GM23248 (cell line): ENCODE data around the gene PLEKHD1. TPM values are rescaled to one million over a fixed set of nuclear protein-coding genes. Genes with fewer than 3 reads are reported as not detected.

ENCODE experiments used
- DNase-seq: peaks from one replicate; pipeline ENCODE4 v3.0.0-alpha.2; 2015
- H2AFZ ChIP-seq: fragments of 200-600 bp; sonication (generic); 2 replicates; pipeline ENCODE4 v1.6.1; 2016; ENCODE audit warnings: antibody characterized with exemption
- H3F3A ChIP-seq: fragments of 200-600 bp; sonication (generic); 2 replicates; pipeline ENCODE4 v1.6.1; 2016; ENCODE audit warnings: mild to moderate bottlenecking, antibody characterized with exemption, mixed run types; ENCODE audit not compliant: insufficient read depth
- H3K27ac ChIP-seq: fragments of 200-600 bp; sonication (generic); 2 replicates; pipeline ENCODE4 v1.5.1; 2016; ENCODE audit warnings: mild to moderate bottlenecking
- H3K27me3 ChIP-seq: fragments of 200-600 bp; sonication (generic); replicated peaks from 2 replicates; pipeline ENCODE4 v1.6.1; 2016; ENCODE audit warnings: mild to moderate bottlenecking; ENCODE audit not compliant: insufficient read depth
- H3K36me3 ChIP-seq: fragments of 200-600 bp; sonication (generic); 2 replicates; pipeline ENCODE4 v1.6.1; 2016; ENCODE audit warnings: low read depth, mild to moderate bottlenecking
- H3K4me1 ChIP-seq: fragments of 200-600 bp; sonication (generic); 2 replicates; pipeline ENCODE4 v1.6.1; 2016; ENCODE audit warnings: mild to moderate bottlenecking; ENCODE audit not compliant: insufficient read depth
- H3K4me2 ChIP-seq: fragments of 200-600 bp; sonication (generic); one replicate; pipeline ENCODE4 v1.6.1; 2016; ENCODE audit warnings: mild to moderate bottlenecking; ENCODE audit not compliant: unreplicated experiment
- H3K4me3 ChIP-seq: fragments of 200-600 bp; sonication (generic); 2 replicates; pipeline ENCODE4 v1.5.1; 2016; ENCODE audit warnings: mild to moderate bottlenecking
- H3K79me2 ChIP-seq: fragments of 200-600 bp; sonication (generic); 2 replicates; pipeline ENCODE4 v1.6.1; 2016; ENCODE audit warnings: mild to moderate bottlenecking; ENCODE audit not compliant: insufficient read depth
- H3K9ac ChIP-seq: fragments of 200-600 bp; sonication (generic); 2 replicates; pipeline ENCODE4 v1.6.1; 2016; ENCODE audit warnings: mild to moderate bottlenecking
- H3K9me2 ChIP-seq: fragments of 200-600 bp; sonication (generic); 2 replicates; pipeline ENCODE4 v1.6.1; 2016; ENCODE audit warnings: mixed run types, mild to moderate bottlenecking, moderate library complexity; ENCODE audit not compliant: insufficient read depth
- H3K9me3 ChIP-seq: fragments of 200-600 bp; sonication (generic); one replicate; pipeline ENCODE4 v1.6.1; 2017; ENCODE audit warnings: low read depth
- H4K20me1 ChIP-seq: fragments of 200-600 bp; sonication (generic); 2 replicates; pipeline ENCODE4 v1.6.0; 2016; ENCODE audit not compliant: insufficient read depth
- EZH2 ChIP-seq: fragments of 200-600 bp; sonication (generic); IDR thresholded peaks from 2 replicates; pipeline ENCODE4 v1.6.1; 2018; ENCODE audit warnings: antibody characterized with exemption, mild to moderate bottlenecking; ENCODE audit not compliant: insufficient read depth, poor library complexity, severe bottlenecking
- EZH2phosphoT487 ChIP-seq: fragments of 200-600 bp; sonication (generic); IDR thresholded peaks from 2 replicates; pipeline ENCODE4 v1.6.1; 2018; ENCODE audit warnings: antibody characterized with exemption, moderate library complexity, mild to moderate bottlenecking, low read depth; ENCODE audit not compliant: insufficient read depth
- WGBS, 2 experiments: methylation state at CpG; one replicate each; pipeline ENCODE4 v1.1.6; 2015 to 2017; ENCODE audit warnings: low lambda C conversion rate in 2 of 2, low coverage in 1 of 2; ENCODE audit errors: missing lambda C conversion rate in 2 of 2; 5-methylcytosine and 5-hydroxymethylcytosine counted together
- in situ Hi-C: fragments of 300-500 bp; cut with MboI; formaldehyde crosslinking; loops from 2 replicates; pipeline ENCODE4 v1.15.0; 2020
- polyA plus RNA-seq: library from polyadenylated mRNA; unstranded; fragments of >200 nt; fragmentation: Nextera tagmentation; extraction: Ambion mirVana; gene quantifications from 2 replicates; pipeline ENCODE4 v1.2.1, GENCODE V29; 2016
- total RNA-seq: library from RNA; depleted of rRNA; stranded (reverse); fragments of >200 nt; shearing (Covaris generic); gene quantifications from 2 replicates; pipeline ENCODE4 v1.2.3, GENCODE V29; 2014

The PLEKHD1 gene
- total and polyA plus RNA-seq, 2 experiments from 2014 or later: not detected

DNA sequence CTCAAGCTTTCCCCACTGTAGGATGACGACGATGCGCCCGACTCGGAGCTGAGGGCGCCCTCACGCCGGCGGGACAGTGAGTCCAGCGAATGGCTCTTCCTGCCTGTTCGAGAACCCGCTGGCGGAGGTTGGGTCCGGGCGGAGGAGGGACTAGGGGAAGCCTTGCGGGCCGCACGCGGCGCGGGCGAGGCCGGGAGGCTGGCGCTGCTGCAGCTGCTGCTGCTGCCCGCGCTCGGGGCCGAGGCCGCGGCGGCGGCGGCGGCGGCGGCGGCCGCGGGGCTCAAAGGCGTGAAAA is 88.3 kb downstream of the PLEKHD1 start:
- DNase-seq: peak; percentile 35

DNA sequence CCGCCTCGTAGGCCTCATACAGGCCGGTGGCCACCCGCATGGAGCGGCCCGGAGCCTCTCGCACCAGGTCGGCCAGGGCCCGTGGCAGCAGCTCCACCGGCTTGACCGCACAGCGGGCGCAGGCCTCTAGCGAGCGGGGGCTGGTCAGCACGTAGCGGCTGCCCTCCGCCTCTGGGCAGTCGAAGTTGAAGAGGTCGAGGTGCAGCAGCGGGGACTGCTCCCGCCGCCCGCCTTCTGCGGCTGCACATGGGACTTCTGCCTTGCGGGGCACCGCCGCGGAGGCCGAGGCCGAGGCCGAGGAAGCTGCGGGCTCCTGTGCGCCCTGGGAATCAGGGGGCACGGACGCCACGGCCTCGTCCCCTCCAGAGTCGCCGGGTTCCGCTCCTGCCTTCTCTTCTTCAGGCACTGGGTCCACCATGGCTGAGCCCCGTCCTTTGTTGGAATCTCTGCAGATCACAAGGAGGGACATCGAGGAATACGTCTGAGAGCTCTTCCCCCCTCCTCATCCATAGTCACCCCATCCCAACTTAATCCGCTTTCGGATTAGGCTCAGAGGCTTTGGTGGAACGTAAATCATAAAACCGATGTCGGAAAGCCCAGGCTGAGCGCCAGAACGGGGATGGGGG is 88.8 kb downstream of the PLEKHD1 start:
- Histone ChIP-seq H3K4me1 (no peaks in the 10 kb centered on the region), H3K79me2 (no peaks in the 10 kb centered on the region), H2AFZ (no peak overlapping the region), H3K27me3 (peaks cover 76% of the 10 kb centered on the region), H3K9me2 (no peaks in the 10 kb centered on the region), H4K20me1 (no peaks in the 10 kb centered on the region), H3K27ac (no peak overlapping the region), H3F3A (no peaks in the 10 kb centered on the region), H3K9me3 (no peaks in the 10 kb centered on the region), H3K36me3 (no peaks in the 10 kb centered on the region), H3K4me2 (no peak overlapping the region), H3K4me3 (no peak overlapping the region; the same call in 1 of the 2 replicates), H3K9ac (no peak overlapping the region)
- DNase-seq: peak; percentile 33
- TF ChIP-seq EZH2phosphoT487: no peak
- TF ChIP-seq EZH2: peak; percentile 83
- in situ Hi-C loops: no loop called here
- WGBS, 2 experiments: 27 to 39% methylated on average over 27 to 50 of the region's 51 CpGs

More for the DNA sequence above, 88.3 kb downstream of the PLEKHD1 start:
- Histone ChIP-seq H3K9me3 (no peaks in the 10 kb centered on the region), H3K4me3 (peak overlapping the region; percentile 55), H2AFZ (no peak overlapping the region), H3F3A (no peaks in the 10 kb centered on the region), H3K4me1 (no peaks in the 10 kb centered on the region), H3K4me2 (no peak overlapping the region), H3K36me3 (no peaks in the 10 kb centered on the region), H3K79me2 (no peaks in the 10 kb centered on the region), H4K20me1 (no peaks in the 10 kb centered on the region), H3K27me3 (peaks cover 79% of the 10 kb centered on the region), H3K27ac (no peak overlapping the region), H3K9me2 (no peaks in the 10 kb centered on the region), H3K9ac (no peak overlapping the region)
- 18 to 23% methylated on average over 17 to 25 of the region's 40 CpGs for WGBS, 2 experiments
- in situ Hi-C loops: no loop called here
- TF ChIP-seq EZH2 (no peak), EZH2phosphoT487 (no peak)

DNA sequence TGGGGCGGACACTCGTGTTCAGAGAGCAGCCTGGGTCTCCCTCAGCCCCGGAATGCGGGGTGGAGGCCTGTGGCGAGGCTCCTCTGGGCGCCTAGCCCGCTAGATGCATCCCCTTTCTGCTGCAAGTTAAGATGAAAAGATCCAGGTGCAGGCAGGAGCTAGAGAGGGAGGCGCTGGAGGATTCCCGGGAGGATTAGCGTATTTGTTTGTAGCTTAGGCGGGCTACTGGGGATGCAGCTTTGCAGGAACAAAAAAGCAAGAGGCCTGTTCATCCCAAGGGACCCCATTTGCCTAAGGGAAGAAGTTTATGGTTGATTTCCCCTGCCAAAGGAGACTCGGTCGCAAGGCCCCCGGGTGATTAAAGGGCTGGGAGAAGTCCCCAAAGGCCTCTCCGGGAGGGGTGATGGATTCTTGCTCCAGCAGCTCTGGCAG is 89.3 kb downstream of the PLEKHD1 start:
- no peaks in the 10 kb centered on the region for H3K9me2 ChIP-seq
- H3K4me1 ChIP-seq: no peaks in the 10 kb centered on the region
- no peak for TF ChIP-seq EZH2phosphoT487
- TF ChIP-seq EZH2: no peak
- H3K9me3 ChIP-seq: no peaks in the 10 kb centered on the region
- no peaks in the 10 kb centered on the region for H4K20me1 ChIP-seq
- no peaks in the 10 kb centered on the region for H3K79me2 ChIP-seq
- no peak overlapping the region for H2AFZ ChIP-seq
- H3K4me3 ChIP-seq: no peak overlapping the region
- H3K27me3 ChIP-seq: peaks cover 71% of the 10 kb centered on the region
- WGBS, 2 experiments: 5 to 6% methylated on average over 15 of the region's 15 CpGs
- H3F3A ChIP-seq: no peaks in the 10 kb centered on the region
- H3K27ac ChIP-seq: no peak overlapping the region
- DNase-seq: peak; percentile 7
- H3K36me3 ChIP-seq: no peaks in the 10 kb centered on the region
- H3K4me2 ChIP-seq: no peak overlapping the region
- H3K9ac ChIP-seq: no peak overlapping the region
- in situ Hi-C loops: no loop called here

DNA sequence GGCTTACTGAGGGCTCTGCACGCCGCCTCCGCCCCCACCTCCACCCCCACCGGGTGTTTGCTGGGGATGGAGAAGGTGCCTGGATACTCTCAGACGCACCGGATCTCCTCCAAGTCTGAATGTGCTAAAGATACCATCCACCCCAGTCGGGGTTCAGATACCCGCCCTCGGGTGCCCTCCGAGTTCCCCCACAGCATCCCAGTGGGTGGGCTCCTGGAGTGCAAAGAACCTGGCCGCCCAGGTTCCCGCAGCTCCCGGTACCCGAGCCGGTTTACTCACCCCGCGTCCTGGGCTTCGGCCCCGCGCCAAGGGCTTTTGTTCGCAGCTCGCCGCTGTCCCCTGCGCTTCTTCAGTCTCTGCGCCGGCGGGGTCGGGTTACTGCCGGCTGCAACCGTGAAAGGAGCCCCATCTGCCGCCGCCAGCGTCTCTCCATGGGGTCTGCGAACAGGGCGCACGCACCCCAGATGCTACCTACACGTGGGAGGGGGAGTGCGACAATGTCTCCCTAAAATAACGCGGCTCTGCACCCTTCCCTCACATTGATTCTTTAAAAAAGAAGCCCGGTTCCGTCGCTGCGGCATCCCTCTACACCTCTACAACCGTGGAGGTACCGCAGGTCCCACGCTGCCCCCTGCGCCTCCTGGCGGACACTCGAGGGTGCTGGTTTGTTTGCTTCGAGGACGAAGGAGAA is 89.9 kb downstream of the PLEKHD1 start, which contains the start of gene CCDC177:
CCDC177 (minus strand) TSS at position 609 of the 691 bp plus-strand sequence. CDS start 1,249 bp downstream, outside the sequence.
- Histone ChIP-seq H3K79me2 (no peaks in the 10 kb centered on the region), H3K9me3 (no peaks in the 10 kb centered on the region), H3K9ac (no peak within 1 kb of the TSS), H3K4me3 (peak within 1 kb of the TSS; percentile 26; the same call in 1 of the 2 replicates), H2AFZ (0 out of 2 replicates have a peak within 1 kb of the TSS, but pooled peaks have one; percentile 16), H3K36me3 (no peaks in the 10 kb centered on the region), H3K4me1 (0 out of 2 replicates have a peak, but pooled peaks cover under 1% of the 10 kb centered on the region), H3K9me2 (no peaks in the 10 kb centered on the region), H3K4me2 (peak within 1 kb of the TSS; percentile 43), H4K20me1 (no peaks in the 10 kb centered on the region), H3K27me3 (peaks cover 65% of the 10 kb centered on the region), H3F3A (peaks cover 5% of the 10 kb centered on the region; the same call in 1 of the 2 replicates), H3K27ac (no peak within 1 kb of the TSS)
- peak; percentile 67 for DNase-seq
- 4% methylated on average over 50 to 52 of the region's 52 CpGs for WGBS, 2 experiments
- TF ChIP-seq EZH2 (no peak), EZH2phosphoT487 (0 out of 2 replicates have a peak, but pooled peaks have one; percentile 37)
- in situ Hi-C loops: no loop called here
